ENCODE results near the gene TBL1X.
"Not testable (repeated sequence)": the region's sequence is repeated elsewhere in the genome, so short reads cannot be mapped to it uniquely, and the experiment has no call there.

TBL1X gene

GRCh38 chrX:9765737-9766097, 300.9 kb downstream of the TBL1X start, which contains the start of gene GPR143:
Gene GPR143 (minus strand): TSS chrX:9765847. CDS start chrX:9765817, 30 bp downstream.
- no peak for DNase-seq (ENCODE audit: low read depth)

- no peak for DNase-seq (ENCODE audit: low read depth)
Measured at GRCh38 chrX:9767375-9767774, 302.5 kb downstream of the TBL1X start.

- not testable (repeated sequence) for DNase-seq (ENCODE audit: low read depth)
Measured at GRCh38 chrX:9768321-9768839, 303.5 kb downstream of the TBL1X start.

- no peak for DNase-seq (ENCODE audit: low read depth)
Measured at GRCh38 chrX:9770319-9770718, 305.5 kb downstream of the TBL1X start.

- no peak for DNase-seq (ENCODE audit: low read depth)
Measured at GRCh38 chrX:9772943-9773342, 308.1 kb downstream of the TBL1X start.

- DNase-seq (ENCODE audit: low read depth): no peak
Measured at GRCh38 chrX:9775930-9776329, 311.1 kb downstream of the TBL1X start.

- no peak for DNase-seq (ENCODE audit: low read depth)
Measured at GRCh38 chrX:9781941-9782340, 317.1 kb downstream of the TBL1X start.

- DNase-seq (ENCODE audit: low read depth): no peak
Measured at GRCh38 chrX:9784332-9784731, 319.5 kb downstream of the TBL1X start.

- no peak for DNase-seq (ENCODE audit: low read depth)
Measured at GRCh38 chrX:9785254-9785943, 320.5 kb downstream of the TBL1X start.

- no peak for DNase-seq (ENCODE audit: low read depth)
Measured at GRCh38 chrX:9785944-9786797, 321.3 kb downstream of the TBL1X start, which contains the start of gene SHROOM2. Gene SHROOM2 (plus strand): TSS chrX:9786429. CDS start chrX:9786546, 117 bp downstream.

GRCh38 chrX:9786798-9787635, 322.2 kb downstream of the TBL1X start:
- no peak for DNase-seq (ENCODE audit: low read depth)

- peak; percentile 4 for DNase-seq (ENCODE audit: low read depth)
Measured at GRCh38 chrX:9788911-9789310, 324.1 kb downstream of the TBL1X start.

- DNase-seq (ENCODE audit: low read depth): no peak
Measured at GRCh38 chrX:9789555-9789954, 324.7 kb downstream of the TBL1X start.

Measured in fibroblast of gingiva (primary cell).